NB4 (cell line): Measurements from ENCODE around the gene TCEA3.

Experiments
- MYC ChIP-seq: IDR thresholded peaks from 2 replicates; pipeline ENCODE4 v1.6.1; 2011; ENCODE audit warnings: low read depth, low read length
- POLR2A ChIP-seq: IDR thresholded peaks from 2 replicates; pipeline ENCODE4 v1.6.1; 2011; ENCODE audit warnings: mild to moderate bottlenecking; ENCODE audit not compliant: insufficient read length; ENCODE audit errors: extremely low read depth
- TF ChIP-seq, protein P1 (sequence below): IDR thresholded peaks from one replicate; pipeline ENCODE4 v1.5.1; 2012; ENCODE audit warnings: low read depth, low read length
- TF ChIP-seq, protein P2 (sequence below): IDR thresholded peaks from 2 replicates; pipeline ENCODE4 v1.6.1; 2011; ENCODE audit warnings: low read depth, low read length

DNA sequence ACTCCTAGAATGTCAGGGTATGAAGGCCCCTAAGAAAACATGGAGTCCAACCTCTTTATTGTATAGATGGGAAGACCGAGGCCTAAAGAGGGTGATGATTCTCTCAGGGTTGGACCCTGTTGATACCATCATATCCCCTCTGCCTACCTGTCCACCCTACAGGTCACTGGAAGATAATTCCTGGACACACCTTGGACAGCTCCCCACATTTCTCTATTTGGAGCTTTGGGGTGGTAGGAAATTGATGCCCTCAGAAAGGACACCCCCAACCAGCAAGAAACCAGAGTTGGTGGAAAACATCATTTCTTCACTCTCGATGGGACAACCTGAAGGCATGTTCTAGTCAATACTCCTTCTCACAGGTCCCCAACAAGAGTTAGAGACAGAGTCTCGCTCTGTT lies 3.0 kb upstream of the TCEA3 start:
- TF ChIP-seq, protein P1, sequence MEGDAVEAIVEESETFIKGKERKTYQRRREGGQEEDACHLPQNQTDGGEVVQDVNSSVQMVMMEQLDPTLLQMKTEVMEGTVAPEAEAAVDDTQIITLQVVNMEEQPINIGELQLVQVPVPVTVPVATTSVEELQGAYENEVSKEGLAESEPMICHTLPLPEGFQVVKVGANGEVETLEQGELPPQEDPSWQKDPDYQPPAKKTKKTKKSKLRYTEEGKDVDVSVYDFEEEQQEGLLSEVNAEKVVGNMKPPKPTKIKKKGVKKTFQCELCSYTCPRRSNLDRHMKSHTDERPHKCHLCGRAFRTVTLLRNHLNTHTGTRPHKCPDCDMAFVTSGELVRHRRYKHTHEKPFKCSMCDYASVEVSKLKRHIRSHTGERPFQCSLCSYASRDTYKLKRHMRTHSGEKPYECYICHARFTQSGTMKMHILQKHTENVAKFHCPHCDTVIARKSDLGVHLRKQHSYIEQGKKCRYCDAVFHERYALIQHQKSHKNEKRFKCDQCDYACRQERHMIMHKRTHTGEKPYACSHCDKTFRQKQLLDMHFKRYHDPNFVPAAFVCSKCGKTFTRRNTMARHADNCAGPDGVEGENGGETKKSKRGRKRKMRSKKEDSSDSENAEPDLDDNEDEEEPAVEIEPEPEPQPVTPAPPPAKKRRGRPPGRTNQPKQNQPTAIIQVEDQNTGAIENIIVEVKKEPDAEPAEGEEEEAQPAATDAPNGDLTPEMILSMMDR = no peak
- no peak for TF ChIP-seq POLR2A
- TF ChIP-seq MYC = no peak
- TF ChIP-seq, protein P2, sequence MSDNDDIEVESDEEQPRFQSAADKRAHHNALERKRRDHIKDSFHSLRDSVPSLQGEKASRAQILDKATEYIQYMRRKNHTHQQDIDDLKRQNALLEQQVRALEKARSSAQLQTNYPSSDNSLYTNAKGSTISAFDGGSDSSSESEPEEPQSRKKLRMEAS = no peak
